IMR-90 (cell line): Measurements from ENCODE around the gene GIT2. TPM values are rescaled to one million over a fixed set of nuclear protein-coding genes. Genes with fewer than 3 reads are reported as not detected.

ENCODE experiments used
- ATAC-seq: fragments of 200-7000 bp; cut with Tn5 transposase; 2 replicates; pipeline ENCODE4 v1.9.1; 2020; ENCODE audit warnings: low read depth, mild to moderate bottlenecking, moderate library complexity
- BruUV-seq: library from RNA; stranded (reverse); fragments of 400-500 nt; replicated peaks from 2 replicates; lab custom pipeline; 2021; lab: Mats Ljungman, UMichigan
- CTCF ChIA-PET: fragments of 300-600 bp; formaldehyde crosslinking; extraction: SDS; loops from one replicate; lab custom pipeline; 2021; ENCODE audit warnings: antibody characterized with exemption; lab: Yijun Ruan, JAX
- POLR2A ChIA-PET: fragments of 300-600 bp; sonication (Branson Sonifier 250); formaldehyde crosslinking; loops from one replicate; lab custom pipeline; 2022; ENCODE audit warnings: antibody characterized with exemption; ENCODE audit not compliant: unreplicated experiment; lab: Charles Lee
- DNase-seq: peaks from one replicate; pipeline ENCODE4 v3.0.0; 2013
- H2AFZ ChIP-seq: replicated peaks from 2 replicates; pipeline ENCODE3; 2013; ENCODE audit warnings: low read length, mild to moderate bottlenecking; ENCODE audit not compliant: poor library complexity
- H2AK5ac ChIP-seq: 2 replicates; pipeline ENCODE4 v1.6.1; 2013; ENCODE audit warnings: low read depth, low read length, inconsistent platforms
- H2AK9ac ChIP-seq: replicated peaks from 2 replicates; pipeline ENCODE3; 2013; ENCODE audit warnings: mild to moderate bottlenecking, low read depth, low read length, moderate library complexity; ENCODE audit not compliant: poor library complexity
- H2BK120ac ChIP-seq: 2 replicates; pipeline ENCODE4 v1.6.1; 2013; ENCODE audit warnings: low read depth, low read length, inconsistent platforms
- H2BK15ac ChIP-seq: 3 replicates; pipeline ENCODE4 v1.6.1; 2013; ENCODE audit warnings: low read depth, low read length, inconsistent platforms
- H2BK20ac ChIP-seq: 2 replicates; pipeline ENCODE4 v1.6.1; 2013; ENCODE audit warnings: low read depth, mild to moderate bottlenecking, inconsistent platforms, low read length, moderate library complexity
- H2BK5ac ChIP-seq: 2 replicates; pipeline ENCODE4 v1.6.1; 2013; ENCODE audit warnings: mild to moderate bottlenecking, low read depth, low read length, inconsistent platforms; ENCODE audit not compliant: poor library complexity, severe bottlenecking
- H3K14ac ChIP-seq: replicated peaks from 2 replicates; pipeline ENCODE4 v1.6.1; 2013; ENCODE audit warnings: low read depth, low read length, inconsistent platforms
- H3K18ac ChIP-seq: 2 replicates; pipeline ENCODE4 v1.6.1; 2013; ENCODE audit warnings: low read depth, low read length, control low read depth
- H3K23ac ChIP-seq: 2 replicates; pipeline ENCODE4 v1.6.1; 2013; ENCODE audit warnings: low read depth, low read length, inconsistent platforms
- H3K27ac ChIP-seq: 2 replicates; pipeline ENCODE4 v1.5.1; 2013; ENCODE audit warnings: mild to moderate bottlenecking, control low read depth, low read length; ENCODE audit not compliant: insufficient read depth
- H3K27me3 ChIP-seq: 2 replicates; pipeline ENCODE4 v1.6.1; 2013; ENCODE audit warnings: low read length; ENCODE audit not compliant: control insufficient read depth, insufficient read depth
- H3K36me3 ChIP-seq: 2 replicates; pipeline ENCODE4 v1.6.1; 2013; ENCODE audit warnings: low read length, mixed read lengths; ENCODE audit not compliant: control insufficient read depth, insufficient read depth
- H3K4ac ChIP-seq: 2 replicates; pipeline ENCODE4 v1.6.1; 2013; ENCODE audit warnings: low read depth, low read length, inconsistent platforms
- H3K4me1 ChIP-seq: 2 replicates; pipeline ENCODE4 v1.6.1; 2013; ENCODE audit warnings: low read length, mixed read lengths; ENCODE audit not compliant: control insufficient read depth, insufficient read depth
- H3K4me2 ChIP-seq: 2 replicates; pipeline ENCODE4 v1.6.1; 2013; ENCODE audit warnings: low read depth, mild to moderate bottlenecking, control low read depth, low read length, moderate library complexity
- H3K4me3 ChIP-seq: 2 replicates; pipeline ENCODE4 v1.5.1; 2013; ENCODE audit warnings: low read depth, mild to moderate bottlenecking, control low read depth, low read length, moderate library complexity; ENCODE audit not compliant: insufficient read depth
- H3K56ac ChIP-seq: 2 replicates; pipeline ENCODE4 v1.6.1; 2013; ENCODE audit warnings: low read length, inconsistent platforms; ENCODE audit not compliant: insufficient read depth; ENCODE audit errors: extremely low read depth
- H3K79me1 ChIP-seq, 2 experiments: 2 replicates each; pipeline ENCODE4 v1.6.1; 2013; ENCODE audit warnings: low read length in 2 of 2, inconsistent platforms in 1 of 2, low read depth in 1 of 2
- H3K9ac ChIP-seq: 2 replicates; pipeline ENCODE4 v1.6.1; 2013; ENCODE audit warnings: low read depth, low read length, control low read depth
- H3K9me1 ChIP-seq: 2 replicates; pipeline ENCODE4 v1.6.1; 2013; ENCODE audit warnings: low read length, inconsistent platforms; ENCODE audit not compliant: insufficient read depth
- H3K9me3 ChIP-seq: 2 replicates; pipeline ENCODE4 v1.6.1; 2013; ENCODE audit warnings: low read length; ENCODE audit not compliant: control insufficient read depth, insufficient read depth
- H4K20me1 ChIP-seq: 2 replicates; pipeline ENCODE4 v1.6.1; 2013; ENCODE audit warnings: low read length, inconsistent platforms; ENCODE audit not compliant: insufficient read depth
- H4K5ac ChIP-seq: 2 replicates; pipeline ENCODE4 v1.6.1; 2013; ENCODE audit warnings: mild to moderate bottlenecking, low read depth, low read length, control low read depth
- H4K8ac ChIP-seq, 2 experiments: 2 replicates each; pipeline ENCODE4 v1.6.1; 2013; ENCODE audit warnings: low read depth in 2 of 2, low read length in 2 of 2, control low read depth in 1 of 2, inconsistent platforms in 1 of 2
- H4K91ac ChIP-seq: 2 replicates; pipeline ENCODE4 v1.6.1; 2013; ENCODE audit warnings: low read depth, low read length, inconsistent platforms; ENCODE audit not compliant: insufficient read depth
- BHLHE40 ChIP-seq: fragments of 150-350 bp; IDR thresholded peaks from 2 replicates; pipeline ENCODE4 v1.6.1; 2016; ENCODE audit warnings: mild to moderate bottlenecking, low read depth, low read length
- CHD1 ChIP-seq: IDR thresholded peaks from 2 replicates; pipeline ENCODE4 v1.6.1; 2012; ENCODE audit warnings: low read depth, low read length, improper control_type of control experiment
- CTCF ChIP-seq: conservative IDR thresholded peaks from 2 replicates; pipeline ENCODE4 v1.5.1; 2012; ENCODE audit warnings: mild to moderate bottlenecking, low read depth, low read length, improper control_type of control experiment
- MAZ ChIP-seq: IDR thresholded peaks from 2 replicates; pipeline ENCODE4 v1.6.1; 2012; ENCODE audit warnings: low read depth, mild to moderate bottlenecking, low read length, improper control_type of control experiment, moderate library complexity, borderline replicate concordance
- NFE2L2 ChIP-seq: fragments of 150-350 bp; IDR thresholded peaks from 2 replicates; pipeline ENCODE4 v1.6.1; 2016; ENCODE audit warnings: low read depth, mild to moderate bottlenecking, low read length
- RAD21 ChIP-seq: IDR thresholded peaks from 2 replicates; pipeline ENCODE4 v1.6.1; 2012; ENCODE audit warnings: low read length, improper control_type of control experiment
- SMC3 ChIP-seq: fragments of 150-350 bp; IDR thresholded peaks from 2 replicates; pipeline ENCODE4 v1.6.1; 2016; ENCODE audit warnings: low read depth, mild to moderate bottlenecking, antibody characterized with exemption, low read length, moderate library complexity
- WGBS, 2 experiments: methylation state at CpG; one replicate each; pipeline versions ENCODE4 v1.1.5 to v1.1.7; 2013; ENCODE audit warnings: missing lambda C conversion rate in 2 of 2; ENCODE audit not compliant: insufficient read length in 1 of 2; ENCODE audit errors: extremely low coverage in 2 of 2; 5-methylcytosine and 5-hydroxymethylcytosine counted together
- dilution Hi-C: fragments of 300-500 bp; cut with HindIII; formaldehyde crosslinking; loops from one replicate; pipeline ENCODE4 v1.14.3; 2018; ENCODE audit warnings: low sequenced_read_pairs; ENCODE audit not compliant: unreplicated experiment
- in situ Hi-C: fragments of 300-500 bp; cut with MboI; formaldehyde crosslinking; loops from 3 replicates; pipeline ENCODE4 v1.14.3; 2019; ENCODE audit warnings: low sequenced_read_pairs, inconsistent platforms, mixed read lengths
- intact Hi-C: fragments of 100-400 bp; cut with micrococcal nuclease; formaldehyde crosslinking; loops from 2 replicates; pipeline ENCODE4 v1.10.0; 2022
- polyA plus RNA-seq, 3 experiments: library from polyadenylated mRNA; depleted of rRNA; stranded (reverse); fragments of >200 nt; gene quantifications; 2 replicates each; pipeline ENCODE4 v1.2.3, GENCODE V29; 2012; ENCODE audit warnings: low replicate concordance in 1 of 3
- total RNA-seq: library from RNA; depleted of rRNA; stranded (reverse); fragments of >200 nt; gene quantifications from 2 replicates; pipeline ENCODE4 v1.2.3, GENCODE V29; 2012

GIT2 gene
- total and polyA plus RNA-seq, 2 of the 4 experiments (the other 2 are of a cell fraction) = 48.0 to 71.9 TPM

- Histone ChIP-seq H3K9ac (no peak overlapping the region), H3K36me3 (peaks cover 65% of the 10 kb centered on the region), H3K4me3 (no peak overlapping the region), H4K91ac (no peak overlapping the region), H4K8ac (no peak overlapping the region), H4K5ac (no peak overlapping the region), H2BK5ac (no peak overlapping the region), H3K4ac (no peak overlapping the region), H3K27ac (no peak overlapping the region), H2BK15ac (no peak overlapping the region), H3K4me1 (no peaks in the 10 kb centered on the region), H3K9me3 (no peaks in the 10 kb centered on the region), H2AK5ac (no peak overlapping the region), H3K23ac (no peak overlapping the region), H3K56ac (no peak overlapping the region), H2BK120ac (no peak overlapping the region), H2BK20ac (no peak overlapping the region), H3K9me1 (0 out of 2 replicates have a peak, but pooled peaks cover 8% of the 10 kb centered on the region), H3K79me1 (peaks cover 0 to 5% of the 10 kb centered on the region in 2 experiments; a peak in 1 of 4 replicates), H3K18ac (no peak overlapping the region), H3K14ac (no peak overlapping the region), H4K20me1 (no peaks in the 10 kb centered on the region), H2AFZ (no peak overlapping the region), H2AK9ac (no peak overlapping the region), H3K27me3 (no peaks in the 10 kb centered on the region), H3K4me2 (no peak overlapping the region)
- 86% methylated on average over 9 of the region's 12 CpGs; no CpG with 5 or more reads in 1 of the 2 experiments for WGBS, 2 experiments
- ChIA-PET POLR2A (no interaction called here), CTCF (no interaction called here)
- intact Hi-C loops (no loop called here), dilution Hi-C loops (no loop called here), in situ Hi-C loops (no loop called here)
- no TSS peak for BruUV-seq
- peak; percentile 55 for TF ChIP-seq CTCF
- no peak for TF ChIP-seq CHD1
- TF ChIP-seq RAD21 = peak; percentile 33
- no peak for TF ChIP-seq MAZ
- TF ChIP-seq BHLHE40 = no peak
- peak; percentile 24 for TF ChIP-seq SMC3
- no peak for TF ChIP-seq NFE2L2
- ATAC-seq = peak; percentile 61; the same call in 1 of the 2 replicates
- DNase-seq = peak; percentile 20
These were observed 85.2 kb downstream of the GIT2 start for GRCh38 chr12:109910969-109911348.
